ENCODE results near the gene DNASE1.

DNA sequence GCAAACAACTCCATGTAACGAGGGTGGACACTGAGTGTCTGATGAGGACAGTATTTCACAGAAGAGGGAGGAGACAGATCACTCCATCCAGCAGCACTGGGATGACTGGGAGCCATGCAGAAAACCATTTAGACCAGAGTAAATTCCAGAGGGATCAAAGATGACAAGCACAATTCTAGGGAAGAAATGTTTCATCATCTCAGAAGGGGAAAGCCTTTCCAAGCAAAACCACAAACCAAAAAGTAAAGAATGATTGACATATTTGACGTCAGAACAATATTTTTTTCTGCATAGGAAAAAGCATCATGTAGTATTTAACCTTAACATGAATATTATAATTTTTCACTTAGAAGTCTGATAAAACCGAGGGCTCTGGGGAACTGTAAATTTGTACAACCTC lies 4.8 kb downstream of the DNASE1 start:
- TF ChIP-seq, protein P1, sequence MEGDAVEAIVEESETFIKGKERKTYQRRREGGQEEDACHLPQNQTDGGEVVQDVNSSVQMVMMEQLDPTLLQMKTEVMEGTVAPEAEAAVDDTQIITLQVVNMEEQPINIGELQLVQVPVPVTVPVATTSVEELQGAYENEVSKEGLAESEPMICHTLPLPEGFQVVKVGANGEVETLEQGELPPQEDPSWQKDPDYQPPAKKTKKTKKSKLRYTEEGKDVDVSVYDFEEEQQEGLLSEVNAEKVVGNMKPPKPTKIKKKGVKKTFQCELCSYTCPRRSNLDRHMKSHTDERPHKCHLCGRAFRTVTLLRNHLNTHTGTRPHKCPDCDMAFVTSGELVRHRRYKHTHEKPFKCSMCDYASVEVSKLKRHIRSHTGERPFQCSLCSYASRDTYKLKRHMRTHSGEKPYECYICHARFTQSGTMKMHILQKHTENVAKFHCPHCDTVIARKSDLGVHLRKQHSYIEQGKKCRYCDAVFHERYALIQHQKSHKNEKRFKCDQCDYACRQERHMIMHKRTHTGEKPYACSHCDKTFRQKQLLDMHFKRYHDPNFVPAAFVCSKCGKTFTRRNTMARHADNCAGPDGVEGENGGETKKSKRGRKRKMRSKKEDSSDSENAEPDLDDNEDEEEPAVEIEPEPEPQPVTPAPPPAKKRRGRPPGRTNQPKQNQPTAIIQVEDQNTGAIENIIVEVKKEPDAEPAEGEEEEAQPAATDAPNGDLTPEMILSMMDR (IDR thresholded peaks at IDR 0.05; ENCODE audit: low read depth, low read length): no peak
- TF ChIP-seq EZH2phosphoT487 (IDR thresholded peaks at IDR 0.05; ENCODE audit: low read depth): no peak
